AG08396 (cell line): ENCODE results near the gene NRCAM.

Experiments
- DNase-seq: peaks from one replicate; pipeline ENCODE4 v3.0.0; 2012; ENCODE audit warnings: low spot score, mixed read lengths

NRCAM gene

DNA sequence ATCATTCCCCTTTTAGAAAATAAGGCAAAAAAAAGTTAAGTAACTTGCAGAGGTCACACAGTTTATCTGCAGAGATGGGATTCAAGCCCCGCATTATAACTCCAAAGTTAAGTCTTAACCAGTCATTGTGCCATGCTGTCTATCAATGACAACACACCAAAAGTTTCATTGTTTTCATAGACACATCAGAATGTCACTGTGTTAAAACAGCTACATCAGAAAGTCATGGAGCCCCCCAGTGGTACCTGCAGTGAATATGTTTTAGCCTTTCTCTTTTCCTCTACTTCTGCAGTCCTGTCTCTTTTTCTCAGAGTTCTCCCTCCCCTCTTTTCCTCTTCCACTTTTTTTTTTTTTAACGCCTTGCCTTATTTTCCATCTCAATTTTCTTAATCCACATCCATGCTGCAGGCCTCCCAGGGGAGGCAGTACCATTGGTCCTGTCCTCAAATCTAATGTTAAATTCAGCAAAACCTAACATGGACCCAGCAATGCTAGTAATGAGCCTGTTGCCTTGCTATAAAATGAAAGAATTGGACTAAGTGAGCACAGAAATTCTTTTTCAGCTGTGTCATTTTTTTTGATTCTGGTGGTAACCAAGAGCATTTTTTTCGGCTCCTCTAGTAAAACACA is 3.8 kb upstream of the NRCAM start:
- peak; percentile 23 for DNase-seq

DNA sequence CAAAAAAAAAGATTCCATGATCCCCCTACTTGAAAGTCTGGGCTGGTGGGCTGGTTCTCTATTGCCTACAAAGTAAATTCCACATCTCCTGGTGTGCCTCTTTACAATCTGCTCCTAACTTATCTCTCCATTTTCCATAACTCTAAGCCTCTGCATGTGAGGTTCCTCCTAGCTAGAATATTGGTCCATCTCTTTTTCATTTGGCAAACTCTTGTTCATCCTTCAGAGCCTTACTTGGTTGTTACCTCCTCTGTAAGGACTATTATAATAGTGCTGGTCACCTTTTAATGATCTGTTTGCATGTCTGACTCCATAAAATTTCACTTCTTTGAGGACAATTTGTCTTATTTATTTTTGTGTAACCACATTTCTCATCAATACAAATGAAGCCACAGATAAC is 1.6 kb upstream of the NRCAM start:
- no peak for DNase-seq

DNA sequence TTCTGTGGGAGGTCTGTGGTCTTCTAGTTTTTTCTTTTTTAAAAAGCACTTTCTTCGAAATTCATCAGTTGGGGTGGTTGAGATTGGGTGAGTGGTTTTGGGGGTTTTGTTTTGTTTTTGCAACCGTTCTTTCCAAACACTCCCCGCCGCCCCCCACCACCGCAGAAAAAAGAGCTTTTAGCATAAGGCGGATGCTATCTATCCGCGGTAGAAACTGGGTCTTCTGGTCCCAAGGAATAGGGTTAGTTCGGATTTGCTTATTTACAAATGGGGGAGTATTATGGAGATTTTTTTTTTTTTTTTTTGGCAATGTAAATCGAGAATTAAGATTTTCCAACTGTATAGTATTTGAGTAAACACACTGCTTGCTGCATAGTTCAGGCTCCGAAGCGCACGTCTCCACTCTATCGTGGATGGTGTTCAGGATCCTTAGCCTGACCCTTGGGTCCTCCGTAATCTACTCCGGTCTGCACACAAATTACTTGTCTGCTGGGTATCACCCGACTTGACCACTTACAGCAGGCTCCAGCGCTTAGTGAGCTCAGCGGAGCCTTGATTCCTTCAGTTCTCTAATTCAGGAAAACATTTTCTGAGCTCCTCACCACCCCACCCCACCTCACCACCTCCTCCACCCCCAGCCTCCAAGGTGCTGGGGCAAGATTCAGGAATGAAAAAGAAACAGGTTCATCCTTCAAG is 757 bp upstream of the NRCAM start:
- no peak for DNase-seq

DNA sequence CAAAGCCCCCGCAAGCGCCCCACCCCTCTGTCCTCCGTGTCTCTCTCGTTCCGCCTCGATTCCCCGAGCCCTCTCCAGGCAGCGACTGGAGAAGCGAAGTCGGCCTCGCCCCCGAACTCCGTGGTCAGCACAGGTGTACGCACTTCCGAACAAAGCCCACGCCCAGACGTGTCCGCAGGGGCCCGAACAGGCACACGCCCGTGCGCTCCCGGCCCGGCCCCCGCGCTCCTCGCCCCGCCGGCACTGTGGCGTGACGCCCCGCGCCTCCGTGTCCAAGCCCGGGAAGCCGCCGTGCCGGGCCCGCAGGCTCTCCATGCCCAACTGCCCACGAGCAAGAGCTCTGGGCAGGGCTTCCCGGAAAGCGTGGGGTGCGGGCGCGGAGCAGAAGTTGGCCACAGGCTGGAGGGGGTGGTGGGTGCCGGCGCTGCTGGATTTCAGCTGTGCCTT is 662 bp downstream of the NRCAM start:
- peak; percentile 21 for DNase-seq

DNA sequence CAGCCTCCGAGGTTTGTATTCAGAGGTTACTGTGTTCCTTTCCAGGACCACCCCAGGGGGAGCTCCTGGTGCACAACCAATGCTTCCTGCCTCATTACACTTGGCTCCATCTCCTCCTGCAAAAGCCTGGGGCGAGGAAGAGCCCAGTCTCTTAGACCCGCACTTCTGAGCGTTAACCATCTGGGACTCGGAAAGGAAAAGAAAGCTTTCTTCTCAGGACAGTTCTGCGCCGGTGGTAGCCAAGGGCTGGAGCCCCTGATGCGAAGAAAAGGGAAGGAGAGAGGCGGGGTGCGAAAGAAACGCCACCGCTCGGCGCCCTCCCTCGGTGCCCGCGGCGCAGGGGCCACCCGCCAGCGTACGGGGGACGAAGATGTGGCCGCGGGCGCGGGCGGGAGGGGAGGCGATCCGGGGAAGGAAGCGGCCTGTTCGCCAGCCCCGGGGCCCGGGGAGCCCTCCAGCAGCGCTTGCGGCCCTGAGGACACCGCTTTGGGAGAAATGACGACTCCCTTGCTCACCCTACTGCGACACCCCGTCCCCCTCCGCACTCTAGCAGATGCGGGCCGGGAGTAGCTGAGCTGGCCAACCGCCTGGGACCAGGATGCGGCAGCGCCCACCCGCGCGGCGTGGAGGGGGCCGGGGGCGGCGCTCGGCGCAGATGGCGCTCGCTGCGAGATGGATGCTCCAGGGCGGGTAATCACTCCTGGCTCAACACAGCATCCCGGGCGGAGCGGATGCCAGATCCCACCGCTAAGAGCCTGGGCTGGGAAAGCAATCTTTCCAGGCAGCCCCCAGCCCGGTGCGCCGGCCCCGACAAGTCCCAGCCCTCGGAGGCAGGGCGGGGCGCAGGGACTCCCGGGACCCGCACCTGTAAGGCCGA is 1.3 kb downstream of the NRCAM start:
- DNase-seq: peak; percentile 41

DNA sequence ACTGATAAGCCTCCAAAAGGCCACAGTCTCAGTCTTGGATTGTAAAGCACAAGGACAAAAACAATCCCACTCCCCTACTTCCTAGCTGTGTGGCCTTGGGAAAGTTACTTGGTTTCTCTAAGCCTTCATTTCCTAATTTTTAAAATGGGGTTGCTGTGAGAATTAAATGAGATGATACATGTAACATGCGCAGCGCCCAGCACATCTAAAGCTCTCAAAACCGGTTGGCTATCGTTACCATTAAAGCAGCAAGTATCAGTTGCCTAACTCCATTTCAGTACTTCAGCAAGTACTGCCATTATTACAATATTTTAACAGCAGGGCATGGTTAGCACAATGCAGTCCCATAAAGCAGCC is 1.9 kb downstream of the NRCAM start:
- DNase-seq: no peak

DNA sequence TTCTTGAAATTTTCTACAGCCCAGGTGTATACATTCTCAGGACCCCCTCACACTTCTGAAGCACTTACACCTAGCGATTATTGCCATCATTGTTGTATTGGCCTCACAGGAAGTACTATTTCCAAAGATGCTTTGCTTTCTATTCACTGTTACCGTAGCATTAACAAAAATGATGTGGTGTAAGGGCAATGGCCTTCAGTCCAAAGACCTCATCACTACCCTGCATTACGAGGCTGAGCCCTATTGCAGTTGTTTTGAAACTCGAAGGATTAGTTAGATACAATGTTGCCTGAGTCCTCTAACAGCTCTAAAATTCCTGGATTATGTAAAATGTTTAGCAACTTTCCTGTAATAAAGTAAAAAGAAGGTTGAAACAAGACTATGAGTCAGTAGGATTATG is 2.9 kb downstream of the NRCAM start:
- no peak for DNase-seq

DNA sequence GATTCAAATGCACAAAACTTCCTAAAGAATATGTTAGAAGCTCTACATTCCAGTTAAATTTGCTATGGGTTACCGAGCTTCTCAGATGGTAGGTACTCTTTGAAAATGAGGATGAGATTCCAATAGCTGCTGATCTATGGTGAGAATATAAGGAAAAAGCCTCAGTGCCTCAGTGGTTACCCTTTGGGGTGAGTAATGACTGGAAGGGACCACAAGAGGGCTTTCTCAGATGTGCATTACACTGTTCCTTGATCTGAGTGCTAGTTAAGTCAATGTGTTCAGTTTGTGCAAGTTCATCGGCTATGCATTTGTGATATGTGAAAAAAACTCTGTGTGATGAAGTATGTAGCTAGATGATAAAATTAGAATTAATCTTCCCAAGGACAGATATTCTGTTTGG is 3.5 kb downstream of the NRCAM start:
- DNase-seq: peak; percentile 52

DNA sequence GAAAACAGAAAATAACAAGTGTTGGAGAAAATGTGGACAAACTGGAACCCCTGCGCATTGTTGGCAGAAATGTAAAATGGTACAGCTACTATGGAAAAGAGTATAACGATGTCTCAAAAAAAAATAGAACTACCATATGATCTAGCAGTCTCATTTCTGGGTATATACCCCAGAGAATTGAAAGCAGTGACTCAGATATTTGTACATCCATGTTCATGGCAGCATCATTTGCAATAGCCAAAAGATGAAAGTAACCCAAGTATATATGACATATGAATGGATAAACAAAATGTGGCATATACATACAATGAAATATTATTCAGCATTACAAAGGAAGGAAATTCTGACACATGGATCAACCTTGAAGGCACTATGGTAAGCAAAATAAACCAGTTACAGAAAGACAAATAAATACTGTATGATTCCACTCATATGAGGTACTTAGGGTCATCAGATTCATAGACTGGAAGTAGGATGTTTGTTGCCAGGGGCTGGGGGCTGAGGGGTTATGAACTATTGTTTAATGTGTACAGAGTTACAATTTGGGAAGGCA is 4.9 kb downstream of the NRCAM start:
- DNase-seq: no peak

DNA sequence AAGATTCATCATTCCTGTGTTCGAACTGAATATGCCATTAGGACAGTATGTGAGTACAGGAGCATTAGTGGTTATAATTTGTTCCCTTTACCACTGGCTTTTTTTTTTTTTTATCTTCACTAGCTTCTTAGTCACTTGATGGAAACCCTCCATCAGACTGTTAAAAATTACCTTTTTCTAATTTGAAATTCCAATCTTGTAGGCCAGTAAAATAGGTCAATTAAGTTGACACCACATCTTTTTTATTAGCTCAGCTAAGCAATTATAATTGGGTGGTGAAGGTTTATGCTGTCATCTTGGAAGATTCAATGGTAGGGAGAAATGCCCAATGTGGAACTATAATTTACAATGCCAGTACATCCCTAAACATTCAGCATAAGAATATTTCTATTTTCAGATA is 6.1 kb downstream of the NRCAM start:
- DNase-seq: no peak

DNA sequence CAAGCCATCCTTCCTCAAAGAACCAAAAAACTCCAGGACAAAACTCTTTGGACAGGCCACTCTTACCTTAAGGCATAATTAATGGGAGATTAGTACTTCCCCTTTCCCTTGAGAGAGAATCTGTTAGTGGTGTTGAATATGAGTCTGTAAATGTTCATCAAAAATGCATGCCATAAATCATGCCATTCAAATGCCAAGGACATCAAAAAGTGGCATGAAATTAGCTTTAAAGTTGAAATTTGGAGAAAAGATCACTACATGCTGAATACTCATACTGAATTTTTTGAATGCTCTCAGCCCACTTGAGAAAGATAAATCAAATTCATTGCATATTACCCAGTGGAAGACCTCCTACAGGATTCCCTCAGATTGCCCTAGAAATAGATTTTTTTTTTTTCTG is 6.7 kb downstream of the NRCAM start:
- DNase-seq: no peak

DNA sequence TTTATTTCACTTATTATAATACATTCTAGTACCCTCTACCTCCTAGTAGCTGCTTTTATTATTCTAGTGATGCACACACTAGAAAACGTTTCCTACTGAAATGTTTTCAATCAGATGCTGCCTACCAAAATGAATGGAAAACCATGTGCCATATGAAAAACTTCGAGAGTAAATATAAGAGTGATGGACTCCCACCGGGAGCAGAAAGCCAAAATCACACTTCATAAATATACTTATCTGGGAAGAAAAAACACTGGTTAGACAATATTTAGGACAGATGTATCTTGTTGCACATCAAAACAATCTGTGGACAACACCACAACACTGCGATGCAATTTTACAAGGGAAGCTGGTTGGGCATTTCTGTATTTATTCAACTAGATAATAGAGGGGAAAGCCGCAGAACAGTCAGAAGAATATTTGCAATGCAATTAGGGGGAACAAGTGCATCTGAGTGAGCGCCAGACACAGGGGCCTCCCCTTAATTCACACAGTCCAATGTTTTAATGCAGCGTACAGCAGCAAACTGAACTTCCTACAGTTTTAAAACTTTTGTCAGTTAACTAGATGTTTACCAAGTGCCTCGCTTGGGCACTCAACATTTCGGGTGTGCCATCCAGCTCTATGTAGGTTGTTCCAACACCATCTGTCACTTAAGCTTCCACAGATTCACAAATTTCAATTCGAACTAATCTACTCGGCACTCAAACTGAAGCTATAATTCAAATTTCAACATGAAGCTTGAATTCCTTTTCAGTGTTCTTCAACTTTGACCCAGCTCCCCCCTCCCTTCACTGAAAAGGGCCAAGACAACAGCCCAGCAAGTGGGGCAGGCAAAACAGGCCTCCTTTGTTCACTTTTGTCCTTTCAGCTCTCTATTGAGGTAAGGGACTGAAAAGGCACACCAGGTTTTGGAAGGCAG is 7.4 kb downstream of the NRCAM start:
- DNase-seq: no peak

DNA sequence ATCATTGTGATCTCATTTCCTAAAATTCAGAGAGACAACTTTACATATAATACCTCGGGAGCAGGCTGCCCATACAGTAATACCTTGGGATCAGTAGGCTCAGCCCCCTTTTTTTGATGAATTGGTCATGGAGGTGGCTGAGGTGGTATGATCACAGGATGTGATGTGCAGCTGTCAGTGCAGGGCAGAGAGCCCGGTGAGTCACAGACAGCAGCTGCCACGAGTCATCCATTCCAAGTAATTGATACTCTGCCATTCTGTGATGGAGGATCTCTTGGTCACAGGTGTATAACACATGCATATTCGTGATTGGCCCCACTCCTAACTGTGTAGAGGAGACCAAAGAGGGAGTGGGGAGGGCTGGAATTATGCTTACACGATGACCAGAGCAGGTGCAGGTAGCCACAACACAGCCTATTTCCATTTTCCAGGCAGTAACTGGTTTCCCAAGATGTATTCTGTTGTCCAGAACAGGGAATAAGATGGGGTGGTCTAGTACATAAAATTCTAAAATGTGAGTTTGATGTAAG is 14.1 kb downstream of the NRCAM start:
- no peak for DNase-seq

DNA sequence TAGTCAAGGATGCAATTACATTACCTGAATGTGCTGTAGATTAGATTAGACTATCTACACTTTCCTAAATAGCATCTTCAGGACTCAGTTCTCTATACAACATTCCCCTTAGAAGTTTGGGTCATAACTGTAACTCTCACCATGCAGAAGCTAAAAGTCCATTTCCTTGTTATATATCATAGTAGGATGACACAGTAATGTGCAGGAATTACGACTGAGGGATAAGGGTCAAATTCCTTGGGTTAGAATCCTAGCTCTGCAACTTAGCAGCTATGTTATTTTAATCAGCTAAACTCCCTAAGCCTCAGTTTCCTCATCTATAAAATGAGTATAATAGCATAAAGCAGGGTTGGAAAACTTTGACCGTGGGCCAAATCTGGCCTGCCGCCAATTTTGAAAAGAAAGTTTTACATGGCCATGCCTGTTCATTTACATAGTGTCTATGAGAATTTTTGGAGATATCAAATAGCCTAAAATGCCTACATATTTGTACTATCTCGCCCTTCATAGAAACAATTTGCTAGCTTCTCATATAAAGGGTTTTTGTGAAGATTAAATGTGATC is 14.8 kb downstream of the NRCAM start:
- DNase-seq: no peak

DNA sequence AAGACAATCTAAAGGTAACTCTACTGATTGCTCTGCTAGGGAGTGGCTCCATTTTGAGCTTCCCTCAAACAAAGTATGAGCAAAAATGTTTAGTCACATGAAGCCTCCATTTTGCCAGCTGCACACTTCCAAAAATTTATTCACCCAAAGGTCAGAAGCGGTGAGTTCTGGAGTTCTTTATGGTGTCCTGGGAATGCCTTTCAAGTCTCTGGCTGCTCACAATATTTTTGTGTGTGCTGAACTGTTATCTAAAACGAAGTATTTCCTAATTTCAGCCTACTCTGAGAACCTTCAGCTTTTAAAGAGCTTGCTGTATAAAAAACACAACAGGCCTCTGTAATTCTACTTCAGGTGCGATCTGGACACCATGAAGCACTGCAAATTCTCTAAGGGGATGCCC is 15.6 kb downstream of the NRCAM start:
- DNase-seq: no peak

DNA sequence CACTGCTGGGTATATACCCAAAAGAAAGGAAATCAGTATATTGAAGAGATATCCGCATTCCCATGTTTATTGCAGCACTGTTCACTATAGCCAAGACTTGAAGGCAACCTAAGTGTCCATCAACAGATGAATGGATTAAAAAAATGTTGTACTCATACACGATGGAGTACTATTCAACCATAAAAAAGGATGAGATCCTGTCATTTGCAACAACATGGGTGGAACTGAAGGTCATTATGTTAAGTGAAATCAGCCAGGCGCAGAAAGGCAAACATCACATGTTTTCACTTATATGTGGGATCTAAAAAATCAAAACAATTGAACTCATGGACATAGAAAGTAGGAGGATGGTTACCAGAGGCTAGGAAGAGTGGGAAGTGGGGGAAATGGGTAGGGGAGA is 19.3 kb downstream of the NRCAM start:
- DNase-seq: no peak

DNA sequence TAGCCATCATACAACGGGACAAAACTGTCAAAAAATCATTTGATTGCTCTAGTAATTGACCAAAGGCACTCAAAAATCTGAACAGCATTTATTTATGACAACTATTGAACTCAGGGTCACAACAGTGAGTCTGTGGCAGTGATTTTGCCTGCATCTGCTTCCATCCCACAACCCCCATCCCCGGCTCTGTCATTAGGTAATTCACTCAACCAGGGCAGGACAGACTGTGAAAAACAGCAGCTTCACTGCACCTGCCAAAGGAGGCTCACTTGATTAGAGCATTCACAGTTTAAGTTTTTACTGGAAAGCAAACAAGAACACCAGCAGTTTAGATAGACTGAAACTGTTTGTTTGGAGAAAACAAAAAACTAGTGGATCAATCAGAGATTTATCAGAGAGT is 22.2 kb downstream of the NRCAM start:
- DNase-seq: no peak

DNA sequence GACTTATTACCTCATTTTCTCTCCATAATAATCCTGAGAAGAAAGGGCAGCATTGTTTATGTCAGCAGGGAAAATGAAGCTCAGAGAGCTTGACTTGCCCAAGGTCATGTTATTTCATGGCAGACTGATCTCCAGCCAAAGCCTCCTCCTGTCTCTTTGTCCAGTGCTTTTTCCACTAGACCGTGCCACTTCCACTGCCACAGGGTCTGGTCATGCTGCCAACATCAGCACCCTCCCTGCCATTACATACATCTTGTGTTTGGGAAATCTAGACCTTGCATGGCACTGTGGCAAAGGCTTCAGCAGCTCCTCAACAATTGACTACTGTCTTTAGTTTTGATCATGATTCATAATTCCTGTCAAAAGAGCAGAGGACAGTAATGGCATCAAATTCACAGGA is 25.1 kb downstream of the NRCAM start:
- DNase-seq: no peak

DNA sequence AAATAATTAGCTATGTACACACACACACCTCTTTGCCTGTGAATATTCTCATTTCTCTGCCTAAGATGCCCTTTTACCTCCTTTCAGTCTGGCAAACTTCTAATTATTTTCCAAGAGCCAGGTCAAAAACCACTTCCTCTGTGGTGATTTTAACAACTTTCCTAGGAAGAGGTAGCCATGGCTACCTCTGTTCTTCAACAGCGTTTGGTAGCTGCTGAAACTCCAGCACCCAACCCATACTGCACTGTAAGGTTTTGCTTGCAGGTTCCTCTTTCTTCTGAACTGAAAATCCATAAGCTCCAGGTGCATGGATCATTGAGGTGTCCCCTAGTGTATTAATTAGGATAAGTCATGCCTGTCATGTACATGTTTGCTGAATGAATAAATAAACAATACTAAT is 25.6 kb downstream of the NRCAM start:
- DNase-seq: no peak

DNA sequence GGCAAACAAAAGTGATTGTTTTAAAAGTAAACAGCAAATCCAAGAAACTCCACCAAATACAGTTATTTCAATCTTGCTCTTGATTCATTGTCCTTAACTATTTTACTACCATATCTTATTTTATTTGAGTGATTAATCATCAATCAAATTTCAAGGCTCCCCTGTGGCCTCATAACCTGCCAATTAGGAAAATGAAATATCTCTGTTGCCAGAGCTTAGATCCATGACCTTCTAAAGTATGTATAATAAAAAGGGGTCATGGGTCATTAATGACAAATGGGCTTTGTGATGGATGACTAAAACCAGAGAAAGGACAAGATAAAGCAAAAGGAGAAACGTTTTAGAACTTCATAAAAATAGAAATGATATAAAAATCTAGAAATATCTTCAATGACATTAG is 28.5 kb downstream of the NRCAM start:
- no peak for DNase-seq

DNA sequence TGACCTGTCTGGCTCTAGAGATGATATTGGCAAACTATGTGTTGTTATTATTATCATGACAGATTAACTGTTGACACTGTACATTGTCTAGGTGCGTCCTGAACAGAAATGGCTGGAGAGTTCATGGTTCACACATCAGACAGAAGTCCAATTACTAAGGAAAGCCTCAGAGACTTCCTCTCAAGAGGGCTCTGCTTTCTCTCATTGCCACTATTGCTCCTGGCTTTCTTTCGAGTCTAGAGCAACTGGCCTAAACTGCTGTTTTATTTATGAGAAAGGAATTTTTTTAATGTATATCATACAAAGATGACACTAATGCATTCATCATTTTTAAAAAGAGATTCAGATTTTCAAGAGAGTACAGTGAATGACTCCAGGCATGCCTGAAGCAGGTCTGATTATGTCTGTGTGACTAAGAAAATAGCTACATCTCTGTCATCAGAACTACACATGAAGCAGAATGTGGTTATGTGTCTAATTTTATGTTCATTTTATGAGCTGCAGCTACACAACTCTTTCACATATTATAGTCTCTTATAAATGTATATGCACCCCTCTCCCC is 30.4 kb downstream of the NRCAM start:
- no peak for DNase-seq
